NT2/D1 (cell line): ENCODE data around the gene PRKCQ.

Experiments used
- SUZ12 ChIP-seq: IDR thresholded peaks from 2 replicates; pipeline ENCODE4 v1.6.1; 2011; ENCODE audit not compliant: insufficient read length, insufficient read depth; ENCODE audit errors: extremely low read depth
- YY1 ChIP-seq: IDR thresholded peaks from 2 replicates; pipeline ENCODE4 v1.6.1; 2011; ENCODE audit not compliant: insufficient read length, insufficient read depth

DNA sequence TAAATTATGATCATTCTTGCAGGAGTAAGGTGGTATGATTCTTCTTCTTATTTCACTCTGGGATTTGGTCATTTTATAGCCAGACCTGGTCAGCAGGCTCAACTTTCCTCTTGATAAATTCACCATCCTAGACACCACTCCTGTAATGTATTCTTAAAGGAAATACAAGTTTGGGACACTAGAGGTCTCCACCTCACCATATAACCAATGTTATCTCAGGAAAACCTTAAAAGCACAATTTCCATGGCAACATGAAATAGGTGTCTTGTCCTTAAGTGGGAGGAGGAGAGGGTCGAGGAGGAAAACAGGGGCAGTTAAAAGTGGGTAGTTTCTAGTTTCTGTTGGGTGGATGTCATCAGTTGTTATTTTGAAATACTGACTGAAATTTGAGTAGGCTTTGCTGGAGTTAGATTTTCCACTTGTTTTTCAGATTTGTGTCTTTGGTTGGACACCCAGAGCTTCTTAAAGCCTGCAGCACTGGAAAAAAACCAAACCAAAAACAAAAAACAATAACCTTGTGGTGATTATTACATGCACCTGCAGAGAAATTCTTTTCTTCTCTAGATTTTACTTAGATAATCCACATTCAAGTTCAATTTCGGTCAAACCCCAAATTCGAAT is 163.1 kb downstream of the PRKCQ start:
- no peak for TF ChIP-seq YY1
- TF ChIP-seq SUZ12, result no peak
